Stomach (tissue), 4 donors: ENCODE measurements around the gene MAST4.

Experiments
- EP300 ChIP-seq: sonication (generic); formaldehyde crosslinking; IDR thresholded peaks from one replicate; pipeline ENCODE4 v1.6.1; 2017; ENCODE audit warnings: antibody characterized with exemption
- POLR2A ChIP-seq, 4 donors: fragments of 450-650 bp; IDR thresholded peaks; one replicate each; pipeline ENCODE4 v1.6.1; 2016; ENCODE audit warnings: antibody characterized with exemption in 4 of 4, control low read depth in 2 of 4, mild to moderate bottlenecking in 1 of 4, moderate library complexity in 1 of 4
- POLR2AphosphoS5 ChIP-seq, 3 donors: sonication (generic); formaldehyde crosslinking; IDR thresholded peaks; one replicate each; pipeline ENCODE4 v1.6.1; 2016; ENCODE audit warnings: antibody characterized with exemption in 3 of 3
- TF ChIP-seq, protein P1 (sequence below), 7 experiments: fragments of 450-650 bp in 4 of 7; fragments of 200-600 bp in 3 of 7; sonication (generic) in 3 of 7; IDR thresholded peaks; one replicate each; pipeline ENCODE4 v1.5.1; 2016 to 2019; ENCODE audit warnings: antibody characterized with exemption in 7 of 7, control low read depth in 2 of 7, mild to moderate bottlenecking in 1 of 7

DNA sequence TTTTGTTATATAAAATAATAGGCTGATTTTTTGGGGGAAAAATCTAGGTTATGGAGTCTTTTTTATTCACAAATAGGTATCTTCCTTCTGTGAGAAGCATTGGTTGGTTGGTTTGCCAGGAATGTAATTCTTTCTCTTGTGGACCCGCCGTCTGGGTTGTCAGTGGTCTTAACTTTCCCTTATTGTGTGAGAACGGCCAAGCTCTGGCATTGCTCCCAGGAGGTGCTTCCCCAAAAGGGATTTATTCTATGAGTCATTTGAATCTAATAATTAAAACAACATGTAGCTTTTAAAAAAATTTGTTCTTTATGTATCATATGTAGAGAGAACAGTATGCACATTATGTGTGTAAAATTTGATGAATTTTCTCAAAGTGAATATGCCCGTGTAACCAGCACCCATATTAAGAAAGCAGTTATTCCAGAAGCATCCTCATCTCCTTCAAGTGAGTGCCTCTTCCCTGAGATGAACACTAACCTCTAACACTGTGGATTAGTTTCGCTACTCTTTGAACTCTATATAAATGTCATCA, 114.4 kb downstream of the MAST4 start:
- TF ChIP-seq, protein P1, sequence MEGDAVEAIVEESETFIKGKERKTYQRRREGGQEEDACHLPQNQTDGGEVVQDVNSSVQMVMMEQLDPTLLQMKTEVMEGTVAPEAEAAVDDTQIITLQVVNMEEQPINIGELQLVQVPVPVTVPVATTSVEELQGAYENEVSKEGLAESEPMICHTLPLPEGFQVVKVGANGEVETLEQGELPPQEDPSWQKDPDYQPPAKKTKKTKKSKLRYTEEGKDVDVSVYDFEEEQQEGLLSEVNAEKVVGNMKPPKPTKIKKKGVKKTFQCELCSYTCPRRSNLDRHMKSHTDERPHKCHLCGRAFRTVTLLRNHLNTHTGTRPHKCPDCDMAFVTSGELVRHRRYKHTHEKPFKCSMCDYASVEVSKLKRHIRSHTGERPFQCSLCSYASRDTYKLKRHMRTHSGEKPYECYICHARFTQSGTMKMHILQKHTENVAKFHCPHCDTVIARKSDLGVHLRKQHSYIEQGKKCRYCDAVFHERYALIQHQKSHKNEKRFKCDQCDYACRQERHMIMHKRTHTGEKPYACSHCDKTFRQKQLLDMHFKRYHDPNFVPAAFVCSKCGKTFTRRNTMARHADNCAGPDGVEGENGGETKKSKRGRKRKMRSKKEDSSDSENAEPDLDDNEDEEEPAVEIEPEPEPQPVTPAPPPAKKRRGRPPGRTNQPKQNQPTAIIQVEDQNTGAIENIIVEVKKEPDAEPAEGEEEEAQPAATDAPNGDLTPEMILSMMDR (IDR thresholded peaks at IDR 0.05): no peak
- TF ChIP-seq POLR2A (IDR thresholded peaks at IDR 0.05) (no peak), EP300 (no peak), POLR2AphosphoS5 (IDR thresholded peaks at IDR 0.05) (no peak)
